Fibroblast of pulmonary artery (primary cell): ENCODE results near the gene CDAN1.

Experiments
- DNase-seq: peaks from one replicate; pipeline ENCODE4 v3.0.0-alpha.2; 2010; ENCODE audit warnings: low read depth
- H3K4me3 ChIP-seq: replicated peaks from 2 replicates; pipeline ENCODE4 v1.5.1; 2011; ENCODE audit warnings: low read depth, mild to moderate bottlenecking, control low read depth, low read length, moderate library complexity
- TF ChIP-seq, protein P1 (sequence below): IDR thresholded peaks from 2 replicates; pipeline ENCODE4 v1.5.1; 2011; ENCODE audit warnings: mild to moderate bottlenecking, control low read depth, low read length, inconsistent platforms; ENCODE audit errors: missing control alignments

CDAN1 gene

DNA sequence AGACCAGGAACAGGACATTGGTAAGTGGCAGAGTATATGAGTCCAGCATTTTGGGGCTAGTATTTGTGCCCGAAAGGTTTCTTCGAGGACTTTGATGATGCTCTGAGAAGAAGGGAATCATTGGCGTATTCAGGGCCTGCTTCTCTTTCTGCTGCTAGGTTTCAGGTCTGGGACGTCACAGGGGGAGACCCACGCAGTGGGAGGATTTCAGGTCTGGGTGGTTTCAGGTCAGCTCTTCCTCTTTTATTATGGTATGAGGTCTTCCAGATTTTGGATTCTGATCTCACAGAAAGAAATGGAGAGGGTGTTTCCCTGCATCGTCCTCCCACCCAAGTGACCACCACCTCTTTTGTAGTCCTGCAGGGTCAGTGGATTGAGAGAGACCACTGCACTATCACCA lies 62.5 kb downstream of the CDAN1 start:
- TF ChIP-seq, protein P1, sequence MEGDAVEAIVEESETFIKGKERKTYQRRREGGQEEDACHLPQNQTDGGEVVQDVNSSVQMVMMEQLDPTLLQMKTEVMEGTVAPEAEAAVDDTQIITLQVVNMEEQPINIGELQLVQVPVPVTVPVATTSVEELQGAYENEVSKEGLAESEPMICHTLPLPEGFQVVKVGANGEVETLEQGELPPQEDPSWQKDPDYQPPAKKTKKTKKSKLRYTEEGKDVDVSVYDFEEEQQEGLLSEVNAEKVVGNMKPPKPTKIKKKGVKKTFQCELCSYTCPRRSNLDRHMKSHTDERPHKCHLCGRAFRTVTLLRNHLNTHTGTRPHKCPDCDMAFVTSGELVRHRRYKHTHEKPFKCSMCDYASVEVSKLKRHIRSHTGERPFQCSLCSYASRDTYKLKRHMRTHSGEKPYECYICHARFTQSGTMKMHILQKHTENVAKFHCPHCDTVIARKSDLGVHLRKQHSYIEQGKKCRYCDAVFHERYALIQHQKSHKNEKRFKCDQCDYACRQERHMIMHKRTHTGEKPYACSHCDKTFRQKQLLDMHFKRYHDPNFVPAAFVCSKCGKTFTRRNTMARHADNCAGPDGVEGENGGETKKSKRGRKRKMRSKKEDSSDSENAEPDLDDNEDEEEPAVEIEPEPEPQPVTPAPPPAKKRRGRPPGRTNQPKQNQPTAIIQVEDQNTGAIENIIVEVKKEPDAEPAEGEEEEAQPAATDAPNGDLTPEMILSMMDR, result no peak
- no peak for DNase-seq

More for the DNA sequence above, 62.5 kb downstream of the CDAN1 start:
- no peak overlapping the region for H3K4me3 ChIP-seq
